LNCaP clone FGC (cell line): ENCODE measurements around the gene ARMH3.

Experiments used
- DNase-seq: peaks from one replicate; pipeline ENCODE4 v3.0.0-alpha.2; 2011; ENCODE audit warnings: low read depth
- H3K4me3 ChIP-seq: 2 replicates; pipeline ENCODE4 v1.5.1; 2011; ENCODE audit warnings: mild to moderate bottlenecking, low read depth, low read length, control low read depth
- TF ChIP-seq, protein P1 (sequence below): IDR thresholded peaks from 2 replicates; pipeline ENCODE4 v1.5.1; 2012; ENCODE audit warnings: mild to moderate bottlenecking; ENCODE audit not compliant: control insufficient read depth, insufficient read depth; ENCODE audit errors: extremely low read depth

ARMH3 gene

DNA sequence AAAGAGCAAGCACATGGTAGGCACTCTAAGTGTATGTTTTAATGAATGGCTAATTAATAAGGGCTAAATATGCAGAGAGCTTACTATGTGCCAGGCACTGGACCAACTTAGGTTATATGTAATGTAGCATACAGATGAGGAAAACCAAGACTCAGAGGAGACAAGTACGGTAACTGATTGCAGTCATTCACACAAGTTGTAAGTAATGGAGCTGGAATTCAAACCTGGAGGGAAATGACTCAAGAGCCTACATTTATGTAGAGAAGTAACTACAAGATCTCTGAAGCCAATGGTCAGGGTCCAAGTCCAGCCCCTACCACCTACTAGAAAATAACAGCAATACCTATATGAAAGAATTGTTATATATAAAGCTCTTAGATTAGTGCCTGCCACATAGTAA lies 115.1 kb downstream of the ARMH3 start:
- no peak for DNase-seq
- TF ChIP-seq, protein P1, sequence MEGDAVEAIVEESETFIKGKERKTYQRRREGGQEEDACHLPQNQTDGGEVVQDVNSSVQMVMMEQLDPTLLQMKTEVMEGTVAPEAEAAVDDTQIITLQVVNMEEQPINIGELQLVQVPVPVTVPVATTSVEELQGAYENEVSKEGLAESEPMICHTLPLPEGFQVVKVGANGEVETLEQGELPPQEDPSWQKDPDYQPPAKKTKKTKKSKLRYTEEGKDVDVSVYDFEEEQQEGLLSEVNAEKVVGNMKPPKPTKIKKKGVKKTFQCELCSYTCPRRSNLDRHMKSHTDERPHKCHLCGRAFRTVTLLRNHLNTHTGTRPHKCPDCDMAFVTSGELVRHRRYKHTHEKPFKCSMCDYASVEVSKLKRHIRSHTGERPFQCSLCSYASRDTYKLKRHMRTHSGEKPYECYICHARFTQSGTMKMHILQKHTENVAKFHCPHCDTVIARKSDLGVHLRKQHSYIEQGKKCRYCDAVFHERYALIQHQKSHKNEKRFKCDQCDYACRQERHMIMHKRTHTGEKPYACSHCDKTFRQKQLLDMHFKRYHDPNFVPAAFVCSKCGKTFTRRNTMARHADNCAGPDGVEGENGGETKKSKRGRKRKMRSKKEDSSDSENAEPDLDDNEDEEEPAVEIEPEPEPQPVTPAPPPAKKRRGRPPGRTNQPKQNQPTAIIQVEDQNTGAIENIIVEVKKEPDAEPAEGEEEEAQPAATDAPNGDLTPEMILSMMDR, result no peak
- no peak overlapping the region for H3K4me3 ChIP-seq

DNA sequence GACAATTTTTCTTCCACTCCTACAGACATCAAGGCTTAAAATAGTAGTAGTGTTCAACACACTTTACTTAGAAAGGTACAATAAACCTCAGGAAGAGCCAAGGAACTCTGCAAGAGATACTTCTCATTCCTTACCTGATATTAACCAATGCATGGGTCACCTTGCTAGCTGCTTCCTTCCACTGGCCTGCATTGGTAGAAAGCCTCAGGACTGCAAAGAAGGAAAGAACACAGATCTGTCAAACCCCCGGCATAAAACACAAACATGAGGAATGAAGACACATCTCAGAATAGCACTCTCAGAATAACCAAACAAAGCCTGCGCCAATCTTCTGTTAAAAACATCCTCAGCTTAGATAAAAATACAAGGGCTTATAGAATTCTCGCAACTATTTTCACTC lies 116.2 kb downstream of the ARMH3 start:
- H3K4me3 ChIP-seq, result no peak overlapping the region
- TF ChIP-seq, protein P1, result no peak
- no peak for DNase-seq

DNA sequence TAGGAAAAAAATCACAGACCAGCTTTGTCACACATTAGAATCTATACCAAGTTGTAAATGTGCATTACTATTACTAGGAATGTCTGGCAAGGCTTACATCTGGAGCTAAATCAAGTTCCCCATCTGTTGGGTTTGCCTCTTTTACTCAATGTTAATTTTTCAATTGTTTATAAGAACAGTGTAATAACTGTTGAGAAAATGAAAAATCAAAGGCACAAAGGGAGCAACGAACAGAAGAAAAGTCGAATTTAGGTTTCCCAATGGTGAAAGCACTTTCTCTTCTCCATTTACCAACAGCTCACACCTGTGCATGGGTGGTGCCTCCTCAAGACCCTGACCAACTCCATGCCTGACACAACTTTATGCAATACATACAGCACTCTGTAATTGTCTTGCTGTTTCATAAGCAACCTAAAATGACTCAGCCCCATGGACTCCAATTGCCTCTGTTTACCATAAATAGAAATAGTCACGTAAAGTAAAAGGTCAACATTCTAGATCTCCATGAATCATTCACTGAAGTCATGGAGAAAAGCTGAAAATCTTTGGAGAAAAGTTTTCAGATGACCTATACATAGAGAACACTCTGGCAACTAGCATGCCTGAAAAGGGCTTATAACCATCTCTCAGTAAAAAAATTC lies 116.8 kb downstream of the ARMH3 start:
- TF ChIP-seq, protein P1, result no peak
- H3K4me3 ChIP-seq, result no peak overlapping the region
- DNase-seq, result peak; percentile 7

DNA sequence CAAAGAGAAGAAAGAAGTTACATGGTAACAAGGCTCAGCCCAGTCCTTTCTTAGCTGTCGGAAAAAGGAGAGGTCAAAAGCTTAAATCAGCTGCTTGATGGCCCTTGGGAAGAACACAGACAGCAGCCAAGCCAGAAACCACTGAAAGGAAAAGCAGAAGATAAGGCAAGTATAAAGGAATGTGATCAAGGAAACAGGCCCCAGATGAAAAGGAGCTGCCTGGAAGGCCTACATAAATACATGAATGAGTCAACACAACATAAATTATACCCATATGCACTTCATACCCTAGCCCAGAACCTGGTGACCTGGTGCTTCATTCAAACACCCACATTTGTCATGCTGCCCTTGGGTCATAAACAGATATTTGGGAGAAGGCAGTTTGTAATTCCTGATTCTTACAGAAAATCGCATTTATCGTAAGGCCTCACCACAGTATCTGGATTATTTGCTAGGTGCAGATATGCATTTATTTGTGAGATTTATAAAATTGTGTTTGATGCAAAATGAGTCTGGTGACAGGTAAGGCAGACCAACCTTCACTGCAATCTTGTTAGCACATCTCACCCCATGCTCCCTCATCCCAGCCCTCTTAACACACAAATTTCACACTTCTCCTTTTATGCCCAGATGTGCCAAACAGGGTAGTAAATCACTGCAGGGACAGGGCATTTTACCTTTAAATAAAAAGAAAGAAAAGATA lies 117.5 kb downstream of the ARMH3 start:
- DNase-seq, result no peak
- H3K4me3 ChIP-seq, result no peak overlapping the region
- TF ChIP-seq, protein P1, result no peak

DNA sequence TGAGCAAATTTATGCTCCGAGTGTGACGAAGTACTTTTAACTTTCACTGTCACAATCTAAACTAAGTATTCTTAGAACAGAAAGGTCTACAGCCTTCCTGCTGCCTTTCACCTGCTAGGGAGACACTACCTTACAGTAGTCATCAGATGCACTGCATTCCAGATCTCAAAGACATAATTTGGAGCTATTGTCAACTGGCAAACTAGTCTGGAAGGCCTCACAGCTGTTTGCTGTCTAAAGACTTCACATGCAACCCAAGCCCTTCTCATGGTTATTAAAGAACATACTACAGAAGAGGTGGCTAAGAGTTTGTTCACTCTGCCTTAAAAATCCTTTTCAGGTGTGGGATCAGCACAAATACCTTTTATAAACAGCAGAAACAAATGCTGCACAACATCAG lies 120.5 kb downstream of the ARMH3 start:
- no peak overlapping the region for H3K4me3 ChIP-seq
- TF ChIP-seq, protein P1, result no peak
- no peak for DNase-seq

DNA sequence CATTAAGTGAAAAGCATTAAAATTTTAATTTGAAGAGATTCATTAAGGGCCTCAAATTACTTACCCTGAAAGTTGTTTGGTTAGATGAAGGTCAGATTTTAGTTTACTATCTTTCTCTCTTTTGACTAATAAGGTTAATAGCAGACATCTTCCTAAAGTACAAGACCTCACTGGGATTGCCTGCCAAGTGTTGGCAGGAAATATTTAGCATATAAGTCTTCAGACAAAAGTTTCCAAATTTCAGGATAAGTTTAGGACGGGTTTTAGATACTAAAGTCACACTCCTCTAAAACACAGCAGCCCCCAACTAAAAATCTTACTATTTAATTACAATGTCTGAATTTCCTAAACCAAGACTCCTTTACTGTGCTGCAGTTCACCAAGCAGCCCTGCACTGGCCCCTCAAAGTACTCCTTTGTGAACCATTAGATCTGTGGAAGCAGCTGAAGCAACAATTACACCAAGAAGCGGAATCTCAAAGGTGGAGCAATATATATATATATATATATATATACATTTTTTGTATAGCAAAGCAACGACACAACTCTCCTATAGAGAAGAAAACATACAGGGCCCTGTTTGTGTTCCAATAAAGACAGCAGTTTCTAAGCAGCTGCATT lies 121.2 kb downstream of the ARMH3 start:
- no peak for DNase-seq
- no peak overlapping the region for H3K4me3 ChIP-seq
- TF ChIP-seq, protein P1, result no peak
